Measurements from ENCODE around the gene FRMD3.

Gene FRMD3

DNA sequence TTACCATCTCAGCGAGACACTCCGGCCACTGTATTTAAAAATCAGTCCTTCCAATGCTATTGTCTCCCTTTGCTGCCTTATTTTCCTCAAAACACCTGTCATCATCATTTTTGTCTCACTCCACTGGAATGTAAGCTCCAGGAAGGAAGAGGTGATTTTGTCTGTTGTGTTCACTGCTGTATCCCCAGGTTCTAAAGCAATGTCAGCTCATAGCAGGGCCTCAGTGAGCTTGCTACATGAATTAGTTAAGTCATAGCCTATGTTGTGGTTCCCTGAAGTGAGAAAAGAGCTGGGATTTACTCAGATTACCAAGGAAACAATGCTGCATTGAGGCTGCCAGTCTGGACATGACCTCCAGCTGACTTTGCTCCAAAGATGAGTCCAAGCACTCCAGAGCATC lies 337.7 kb downstream of the FRMD3 start:
- WGBS (ENCODE audit: insufficient coverage, insufficient read length), result no CpG with 5 or more reads among the region's 2 CpGs
- H3K4me3 ChIP-seq (ENCODE audit: low read length), result no peak overlapping the region

GRCh38 chr9:83199832-83200231 lies 338.4 kb downstream of the FRMD3 start:
- Histone ChIP-seq H3K36me3 (ENCODE audit: control insufficient read depth, insufficient read depth, low read length) (no peaks in the 10 kb centered on the region), H3K4me1 (ENCODE audit: control insufficient read depth, insufficient read depth, low read length) (no peaks in the 10 kb centered on the region), H3K27ac (ENCODE audit: low read length) (no peak overlapping the region), H3K27me3 (ENCODE audit: control insufficient read depth, insufficient read depth, low read length) (no peaks in the 10 kb centered on the region), H3K4me3 (ENCODE audit: low read length) (no peak overlapping the region), H3K9me3 (ENCODE audit: control insufficient read depth, insufficient read depth, low read length) (no peaks in the 10 kb centered on the region)
- WGBS (ENCODE audit: insufficient coverage, insufficient read length), result no CpG with 5 or more reads among the region's 6 CpGs
- no peak for DNase-seq (ENCODE audit: low read depth, low spot score)

More for the DNA sequence above, 337.7 kb downstream of the FRMD3 start:
- Histone ChIP-seq H3K4me1 (ENCODE audit: control insufficient read depth, insufficient read depth, low read length) (no peaks in the 10 kb centered on the region), H3K36me3 (ENCODE audit: control insufficient read depth, insufficient read depth, low read length) (no peaks in the 10 kb centered on the region), H3K27ac (ENCODE audit: low read length) (no peak overlapping the region), H3K9me3 (ENCODE audit: control insufficient read depth, insufficient read depth, low read length) (no peaks in the 10 kb centered on the region), H3K27me3 (ENCODE audit: control insufficient read depth, insufficient read depth, low read length) (no peaks in the 10 kb centered on the region)
- DNase-seq (ENCODE audit: low read depth, low spot score), result no peak

DNA sequence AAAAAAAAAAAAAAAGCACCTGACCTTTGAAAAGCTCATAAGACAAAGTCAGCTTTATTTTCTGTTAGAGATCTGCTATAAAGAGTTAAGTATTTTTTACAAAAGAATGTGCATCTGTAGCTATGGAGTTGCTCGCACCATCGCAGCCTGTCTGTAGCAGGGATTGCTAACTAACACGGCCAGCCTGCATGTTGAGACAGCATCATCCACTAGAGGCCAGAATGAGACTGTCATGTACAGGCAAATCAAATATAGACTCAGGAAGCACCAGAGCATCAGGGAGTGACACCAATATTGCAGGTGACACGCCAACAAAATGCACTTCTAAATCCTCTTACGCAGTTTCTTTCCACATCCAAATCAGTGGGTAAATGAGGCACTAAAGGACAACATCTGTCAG lies 339.0 kb downstream of the FRMD3 start:
- no CpG with 5 or more reads among the region's 5 CpGs for WGBS (ENCODE audit: insufficient coverage, insufficient read length)
- Histone ChIP-seq H3K9me3 (ENCODE audit: control insufficient read depth, insufficient read depth, low read length) (no peaks in the 10 kb centered on the region), H3K4me3 (ENCODE audit: low read length) (no peak overlapping the region), H3K27ac (ENCODE audit: low read length) (no peak overlapping the region), H3K4me1 (ENCODE audit: control insufficient read depth, insufficient read depth, low read length) (no peaks in the 10 kb centered on the region), H3K27me3 (ENCODE audit: control insufficient read depth, insufficient read depth, low read length) (no peaks in the 10 kb centered on the region), H3K36me3 (ENCODE audit: control insufficient read depth, insufficient read depth, low read length) (no peaks in the 10 kb centered on the region)
- no peak for DNase-seq (ENCODE audit: low read depth, low spot score)

DNA sequence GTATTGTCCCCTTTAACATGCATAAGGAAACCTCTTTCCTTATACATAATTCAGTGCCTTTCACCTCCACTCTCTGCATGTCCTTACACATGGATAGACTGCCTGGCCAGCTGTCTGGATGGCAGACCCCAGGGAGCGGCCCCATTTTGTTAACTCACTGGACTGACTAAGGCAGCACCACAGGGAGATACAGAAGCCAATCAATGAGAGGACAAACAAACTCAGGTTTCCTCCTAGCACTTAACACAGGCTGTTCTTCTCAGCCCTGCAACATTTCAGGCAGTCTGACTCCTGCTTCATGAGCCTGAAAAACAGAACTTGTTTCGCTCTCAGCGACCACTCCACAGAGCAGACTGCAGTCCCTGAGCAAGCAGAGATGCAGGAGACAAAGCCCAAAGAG lies 339.8 kb downstream of the FRMD3 start:
- H3K27ac ChIP-seq (ENCODE audit: low read length), result no peak overlapping the region
- no peak for DNase-seq (ENCODE audit: low read depth, low spot score)
- H3K4me3 ChIP-seq (ENCODE audit: low read length), result no peak overlapping the region

DNA sequence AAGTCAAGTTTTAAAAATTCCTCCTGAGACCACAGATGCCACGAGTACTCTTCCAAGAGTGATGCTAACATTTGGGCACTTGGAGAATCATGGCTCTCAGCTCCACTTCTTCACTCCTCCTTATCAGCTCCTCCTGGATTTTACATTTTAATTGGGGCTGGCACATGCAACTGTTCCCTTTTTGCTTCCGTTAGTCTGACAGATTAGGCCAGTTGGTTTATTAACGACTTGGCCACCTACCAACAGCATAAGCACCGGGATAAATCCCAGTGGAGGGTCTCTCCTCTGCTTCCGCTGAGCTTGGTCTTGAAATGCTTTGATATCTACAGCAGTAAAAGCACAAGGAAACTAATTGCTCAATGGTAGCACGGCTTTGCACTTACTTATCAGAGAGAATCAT lies 340.6 kb downstream of the FRMD3 start:
- Histone ChIP-seq H3K36me3 (ENCODE audit: control insufficient read depth, insufficient read depth, low read length) (no peaks in the 10 kb centered on the region), H3K4me3 (ENCODE audit: low read length) (no peak overlapping the region), H3K9me3 (ENCODE audit: control insufficient read depth, insufficient read depth, low read length) (no peaks in the 10 kb centered on the region), H3K4me1 (ENCODE audit: control insufficient read depth, insufficient read depth, low read length) (no peaks in the 10 kb centered on the region), H3K27ac (ENCODE audit: low read length) (no peak overlapping the region), H3K27me3 (ENCODE audit: control insufficient read depth, insufficient read depth, low read length) (no peaks in the 10 kb centered on the region)
- WGBS (ENCODE audit: insufficient coverage, insufficient read length), result no CpG with 5 or more reads among the region's 6 CpGs
- no peak for DNase-seq (ENCODE audit: low read depth, low spot score)

More for the DNA sequence above, 339.8 kb downstream of the FRMD3 start:
- Histone ChIP-seq H3K36me3 (ENCODE audit: control insufficient read depth, insufficient read depth, low read length) (no peaks in the 10 kb centered on the region), H3K4me1 (ENCODE audit: control insufficient read depth, insufficient read depth, low read length) (no peaks in the 10 kb centered on the region), H3K27me3 (ENCODE audit: control insufficient read depth, insufficient read depth, low read length) (no peaks in the 10 kb centered on the region), H3K9me3 (ENCODE audit: control insufficient read depth, insufficient read depth, low read length) (no peaks in the 10 kb centered on the region)
- no CpG with 5 or more reads among the region's 3 CpGs for WGBS (ENCODE audit: insufficient coverage, insufficient read length)

- no CpG with 5 or more reads among the region's 2 CpGs for WGBS (ENCODE audit: insufficient coverage, insufficient read length)
- H3K4me3 ChIP-seq (ENCODE audit: low read length), result no peak overlapping the region
- no peaks in the 10 kb centered on the region for H3K36me3 ChIP-seq (ENCODE audit: control insufficient read depth, insufficient read depth, low read length)
- H3K27ac ChIP-seq (ENCODE audit: low read length), result no peak overlapping the region
- H3K4me1 ChIP-seq (ENCODE audit: control insufficient read depth, insufficient read depth, low read length), result no peaks in the 10 kb centered on the region
- no peaks in the 10 kb centered on the region for H3K27me3 ChIP-seq (ENCODE audit: control insufficient read depth, insufficient read depth, low read length)
- no peaks in the 10 kb centered on the region for H3K9me3 ChIP-seq (ENCODE audit: control insufficient read depth, insufficient read depth, low read length)
- no peak for DNase-seq (ENCODE audit: low read depth, low spot score)
Measured at GRCh38 chr9:83196946-83197345, 341.3 kb downstream of the FRMD3 start.

Data from iPS DF 6.9 (cell line).